Right forelimb (tissue), 1 donor: ENCODE data around the gene ITGBL1.

Source experiments
- DNase-seq: peaks from one replicate; pipeline ENCODE4 v3.0.0-alpha.2; 2018

The ITGBL1 gene

DNA sequence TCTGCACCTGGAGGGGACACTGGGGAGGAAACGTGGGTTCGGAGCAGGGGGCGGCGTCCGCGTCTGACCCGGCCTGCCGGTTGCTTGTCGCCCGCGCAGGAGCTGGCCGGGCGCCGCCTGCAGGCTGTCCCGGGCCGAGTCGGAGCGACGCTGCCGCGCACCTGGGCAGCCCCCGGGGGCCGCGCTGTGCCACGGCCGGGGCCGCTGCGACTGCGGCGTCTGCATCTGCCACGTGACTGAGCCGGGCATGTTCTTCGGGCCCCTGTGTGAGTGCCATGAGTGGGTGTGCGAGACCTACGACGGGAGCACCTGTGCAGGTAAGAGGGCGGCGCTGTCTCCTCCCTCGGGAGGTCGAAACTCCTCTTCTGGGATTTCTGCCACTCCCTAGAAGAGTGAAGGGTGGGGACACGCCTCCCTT lies 1.3 kb downstream of the ITGBL1 start:
- no peak for DNase-seq

DNA sequence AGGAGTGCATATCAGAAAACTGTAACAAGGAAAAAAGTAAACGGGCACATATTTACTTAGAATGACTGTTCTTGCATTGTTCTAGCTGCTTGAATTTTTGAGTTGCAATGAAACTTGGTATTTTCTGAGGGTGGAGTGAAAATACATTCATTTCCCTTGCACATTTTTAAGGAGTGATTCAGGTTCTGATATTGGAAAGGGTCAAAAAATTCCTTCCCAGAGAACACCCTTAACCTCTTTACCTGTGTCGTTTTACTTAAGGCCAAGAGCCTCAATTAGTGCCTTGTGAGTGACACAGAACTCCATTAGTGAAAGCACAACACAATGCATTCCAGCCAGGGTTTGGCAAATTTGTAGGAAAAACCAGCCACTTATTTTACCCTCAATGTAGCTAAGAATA lies 2.3 kb downstream of the ITGBL1 start:
- DNase-seq = no peak

DNA sequence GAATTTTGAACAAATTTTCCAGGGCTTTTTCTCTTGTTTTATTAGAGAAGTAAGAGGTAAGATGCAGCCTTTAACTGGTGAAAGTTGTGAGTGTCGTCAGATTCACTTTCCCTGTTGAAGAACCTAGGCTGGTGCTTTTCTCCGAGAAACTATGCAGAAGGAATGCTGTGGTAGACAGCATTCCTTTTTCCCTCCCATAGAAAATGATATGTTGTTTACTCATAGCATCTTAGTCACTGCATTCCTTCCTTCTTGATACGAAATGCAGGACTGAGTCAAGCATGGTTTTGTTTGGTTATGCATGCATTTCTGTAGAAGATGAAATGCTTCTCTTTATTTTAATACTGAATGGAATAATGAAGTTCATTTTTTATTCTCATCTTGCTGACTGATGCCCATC lies 3.4 kb downstream of the ITGBL1 start:
- no peak for DNase-seq

DNA sequence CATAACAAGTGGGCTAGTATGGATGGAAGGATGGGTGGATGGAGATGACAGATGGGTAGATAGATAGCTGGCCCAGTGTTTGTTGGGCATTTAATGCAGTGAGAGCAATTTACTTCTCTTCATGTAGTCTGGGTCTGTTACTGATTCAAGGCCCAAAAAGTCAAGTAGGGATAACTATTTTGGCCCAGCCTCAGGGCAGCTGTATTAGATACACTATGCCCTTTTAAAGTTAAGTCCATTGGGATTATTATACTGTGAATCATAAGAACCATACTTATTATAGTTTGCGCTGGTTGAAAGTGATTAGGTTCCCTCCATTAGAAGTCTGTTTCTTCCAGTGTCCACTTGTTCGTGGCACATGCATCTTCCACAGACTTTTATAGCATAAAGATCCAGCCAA lies 4.7 kb downstream of the ITGBL1 start:
- DNase-seq = no peak

DNA sequence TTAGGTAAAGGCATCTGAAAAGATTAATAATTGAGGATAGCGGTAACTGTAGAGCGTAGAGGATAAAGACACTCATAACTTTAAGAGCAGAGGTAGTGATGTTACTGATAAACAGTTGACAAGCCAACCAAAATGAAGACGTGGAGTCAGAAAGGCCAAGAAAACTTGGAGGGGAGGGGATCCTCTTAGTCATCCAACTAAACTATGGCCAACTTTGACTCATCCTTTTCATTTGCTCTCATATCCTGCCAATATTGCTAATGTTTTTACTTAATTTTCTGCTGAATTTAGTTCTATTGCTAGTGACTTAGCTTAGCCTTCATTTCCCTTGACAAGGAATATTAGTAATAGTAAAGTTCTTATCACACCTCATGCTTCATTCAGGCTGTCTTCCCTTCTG lies 13.4 kb downstream of the ITGBL1 start:
- no peak for DNase-seq

DNA sequence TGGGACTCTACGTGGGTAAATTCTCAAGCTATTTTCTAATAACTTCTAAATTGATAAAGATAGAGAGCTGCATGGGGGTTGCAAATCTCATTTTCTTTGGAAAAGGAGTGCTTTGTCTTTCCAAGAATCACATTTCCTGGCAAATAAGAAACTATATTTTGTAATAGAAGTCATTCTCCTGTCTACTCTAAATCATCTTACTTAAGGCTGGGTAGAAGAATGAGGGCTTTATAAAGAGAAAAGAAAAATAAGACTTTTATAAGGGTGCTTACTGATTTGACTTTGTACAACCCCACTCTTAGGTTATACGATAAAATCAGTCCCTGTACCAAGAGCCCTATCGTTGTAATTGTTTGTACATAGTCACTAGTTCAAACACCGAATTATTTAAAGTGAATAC lies 14.9 kb downstream of the ITGBL1 start:
- DNase-seq = no peak

DNA sequence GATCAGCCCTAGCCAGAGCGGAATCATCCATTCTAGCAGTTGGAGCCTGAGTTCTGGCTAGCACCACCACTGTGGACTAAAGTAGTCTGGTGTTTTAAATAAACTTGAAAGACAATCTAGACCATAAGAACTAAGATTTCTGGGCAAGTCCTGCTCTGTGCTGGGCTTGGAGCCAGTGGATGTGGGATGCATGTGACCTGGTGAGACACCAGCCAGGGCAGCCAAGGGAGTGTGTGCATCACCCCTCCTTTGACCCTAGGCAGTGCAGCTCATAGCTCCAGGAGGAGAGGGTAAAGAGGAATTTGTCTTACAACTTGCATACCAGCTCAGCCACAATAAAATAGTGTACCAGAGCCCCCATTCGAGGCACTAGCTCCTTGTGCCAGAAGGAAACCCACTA lies 21.0 kb downstream of the ITGBL1 start:
- no peak for DNase-seq

DNA sequence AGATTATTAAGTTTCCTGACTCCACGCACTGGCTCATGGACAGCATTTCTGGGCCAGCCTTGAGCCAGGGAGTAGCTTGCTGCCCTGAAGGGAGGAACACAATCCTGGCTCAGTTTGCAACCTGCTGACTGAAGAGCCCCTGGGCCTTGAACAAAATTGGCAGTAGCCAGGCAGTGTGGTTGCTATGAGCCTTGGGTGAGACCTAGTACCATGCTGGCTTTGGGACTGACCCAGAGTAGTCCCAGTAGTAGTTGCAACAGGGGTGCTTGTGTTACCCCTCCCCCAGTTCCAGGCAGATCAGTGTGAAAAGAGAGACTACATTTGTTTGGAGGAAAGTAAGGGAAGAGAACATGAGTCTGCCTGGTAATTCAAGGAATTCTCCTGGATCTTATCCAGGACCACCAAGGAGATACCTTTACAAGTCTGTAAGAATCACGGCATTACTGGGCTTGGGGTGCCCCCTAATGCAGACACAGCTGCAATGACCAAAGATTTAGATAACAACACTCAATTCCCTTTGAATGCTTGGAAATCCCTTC lies 22.0 kb downstream of the ITGBL1 start:
- DNase-seq = no peak

DNA sequence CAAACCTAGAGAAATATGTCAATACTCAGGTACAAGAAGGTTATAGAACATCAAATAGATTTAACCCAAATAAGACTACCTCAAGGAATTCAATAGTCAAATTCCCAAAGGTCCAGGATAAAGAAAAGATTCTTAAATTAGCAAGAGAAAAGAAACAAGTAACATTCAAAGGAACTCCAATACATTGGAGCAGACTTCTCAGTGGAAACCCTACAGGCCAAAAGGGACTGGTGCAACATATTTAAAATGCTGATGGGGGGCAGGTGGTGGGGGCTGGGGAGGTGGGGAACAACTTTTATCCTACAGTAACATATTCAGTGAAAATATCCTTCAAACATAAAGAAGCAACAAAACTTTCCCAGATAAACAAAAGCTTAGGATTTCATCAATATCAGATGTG lies 23.1 kb downstream of the ITGBL1 start:
- DNase-seq = no peak

DNA sequence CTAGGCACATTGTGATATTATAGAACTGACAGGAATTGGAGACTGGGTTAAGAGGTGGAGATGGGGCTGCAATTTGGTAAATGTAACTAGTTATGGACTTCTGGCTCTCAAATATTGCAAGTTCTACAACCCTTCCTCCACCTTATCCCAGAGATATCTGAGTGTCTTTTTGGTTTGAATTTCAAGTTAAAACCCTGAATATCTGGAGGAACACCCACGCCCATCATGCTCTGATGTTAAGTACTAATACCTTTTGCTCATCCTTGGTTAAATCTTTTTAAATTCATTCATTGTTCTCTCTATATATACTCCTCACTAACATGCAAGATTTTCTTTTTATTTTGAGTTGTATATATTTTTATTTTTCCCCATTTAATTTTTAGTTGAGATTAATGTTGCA lies 28.9 kb downstream of the ITGBL1 start:
- no peak for DNase-seq

DNA sequence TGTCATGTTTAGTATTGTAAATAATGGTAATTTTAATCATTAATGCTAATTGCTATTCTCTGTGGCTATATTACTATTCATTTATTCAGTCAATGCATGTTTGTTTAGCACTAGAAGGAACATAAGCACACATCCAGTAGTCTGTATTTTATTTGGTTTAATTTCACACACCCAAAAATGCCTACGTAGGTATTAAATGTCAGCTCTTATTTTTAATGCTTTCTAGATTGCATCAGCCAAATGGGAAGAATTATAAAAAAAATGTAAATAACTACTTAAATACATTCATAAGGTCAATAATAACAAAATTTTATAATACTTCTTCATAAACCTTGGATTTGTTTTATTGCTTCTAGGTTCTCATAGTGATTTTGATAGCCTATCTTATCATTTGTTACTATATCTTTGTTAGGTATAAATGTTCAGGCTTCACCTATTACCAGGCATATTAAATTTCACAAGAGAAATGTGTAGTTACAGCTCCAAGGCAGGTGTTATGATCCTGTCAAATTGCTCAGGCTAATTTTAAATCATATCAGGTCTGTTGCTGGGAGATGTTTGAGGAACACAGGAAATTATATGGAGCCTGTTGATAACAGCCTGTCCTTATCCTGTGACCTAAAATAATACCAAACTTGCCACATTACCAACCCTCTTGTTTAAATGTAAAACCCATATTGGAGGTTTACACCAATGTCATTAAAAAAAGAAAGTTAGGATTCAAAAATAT lies 34.4 kb downstream of the ITGBL1 start:
- no peak for DNase-seq

DNA sequence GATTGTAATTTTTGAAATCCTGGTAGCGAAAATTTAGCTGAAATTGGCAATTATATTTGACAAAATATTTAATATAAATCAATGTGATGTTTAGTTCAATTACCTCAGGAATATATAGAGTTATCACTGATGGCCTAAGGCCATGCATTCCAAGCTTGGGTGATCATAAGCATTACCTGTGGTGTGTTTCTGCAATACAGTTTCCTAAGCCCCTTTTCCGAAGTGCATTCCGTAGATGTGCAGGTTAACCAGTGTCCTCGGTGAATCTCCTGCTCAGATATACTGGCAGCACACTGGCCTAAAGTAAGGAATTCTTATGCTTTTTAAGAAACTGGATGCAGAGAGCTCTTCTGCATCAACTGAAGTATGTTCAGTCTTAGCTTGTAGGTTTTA lies 35.0 kb downstream of the ITGBL1 start:
- DNase-seq = no peak

DNA sequence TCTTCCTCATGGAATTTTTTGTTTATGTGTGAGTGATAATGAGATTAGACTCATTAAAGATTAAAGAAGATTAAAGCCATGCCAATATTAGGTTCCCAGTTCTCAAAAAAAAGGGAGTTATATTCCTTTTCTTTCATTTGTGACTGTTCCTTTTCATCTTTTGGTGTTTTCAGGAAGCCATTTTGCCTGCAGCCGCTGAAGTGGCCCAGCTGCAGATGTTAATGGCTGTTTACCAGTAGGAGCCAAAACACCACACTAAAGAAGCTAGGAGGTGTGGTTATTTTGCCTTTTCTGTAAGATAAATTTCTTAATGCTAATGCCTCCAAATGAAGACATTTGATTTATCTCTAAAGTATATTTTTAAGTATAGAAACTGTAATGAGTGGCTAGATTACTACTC lies 36.3 kb downstream of the ITGBL1 start:
- DNase-seq = no peak

DNA sequence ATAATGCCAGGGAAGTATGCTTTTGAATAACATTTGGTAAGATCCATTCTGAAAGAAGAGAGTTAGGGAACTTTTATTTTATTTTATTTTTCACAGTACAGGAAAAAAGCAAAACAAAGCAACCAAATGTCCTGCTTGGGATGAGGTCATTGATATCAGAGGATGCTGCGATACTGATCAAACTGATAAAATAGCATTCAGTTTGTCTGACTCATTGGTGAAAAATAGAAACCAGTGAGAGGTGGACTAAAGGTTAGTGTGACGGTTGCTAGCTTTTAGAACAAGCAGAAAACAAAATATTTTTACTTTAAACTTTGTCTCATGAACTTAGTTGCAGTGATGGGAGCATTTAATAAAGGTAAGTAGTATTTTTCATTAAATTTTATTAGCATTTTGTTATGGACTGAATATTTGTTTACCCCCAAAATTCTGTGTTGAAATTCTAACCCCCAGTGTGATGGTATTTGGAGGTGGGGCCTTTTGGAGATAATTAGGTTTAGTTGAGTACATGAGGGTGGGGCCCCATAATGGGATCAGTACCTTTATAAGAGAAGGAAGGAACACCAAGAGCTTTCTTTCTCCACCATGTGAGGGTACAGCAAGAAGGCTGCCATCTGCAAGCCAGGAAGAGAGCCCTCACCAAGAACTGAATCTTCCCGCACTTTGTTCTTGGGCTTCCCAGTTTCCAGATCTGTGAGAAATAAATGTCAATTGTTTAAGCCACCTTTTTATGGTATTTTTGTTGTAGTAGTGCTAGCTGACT lies 37.3 kb downstream of the ITGBL1 start:
- no peak for DNase-seq

DNA sequence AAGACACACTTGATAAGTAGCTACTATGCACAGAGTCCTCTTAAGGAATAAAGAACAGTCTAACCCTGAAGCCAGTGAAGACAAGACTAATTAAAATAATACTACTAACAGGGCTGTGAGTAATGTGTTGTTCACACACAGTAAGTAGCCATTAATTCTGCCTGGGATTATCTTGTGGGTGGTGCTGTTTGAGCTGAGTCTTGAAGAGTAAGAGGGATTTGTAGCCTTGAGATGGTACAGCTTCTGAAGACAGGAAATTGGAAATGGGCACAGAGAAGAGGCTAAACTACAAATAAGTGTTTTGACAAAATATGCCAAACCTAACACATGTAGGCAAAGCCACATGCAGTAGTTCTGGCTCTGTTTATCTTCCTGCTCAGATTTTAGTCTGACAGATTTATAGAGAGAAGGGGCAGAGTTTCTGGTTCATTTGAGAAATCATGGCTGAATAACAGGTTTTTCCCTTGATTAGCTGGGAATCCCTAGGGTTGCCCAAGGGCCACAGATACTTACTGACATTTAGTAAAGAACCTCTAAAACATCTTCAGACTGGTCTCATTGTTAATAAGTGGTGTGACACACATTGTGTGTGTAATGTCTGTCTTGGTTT lies 38.0 kb downstream of the ITGBL1 start:
- no peak for DNase-seq

DNA sequence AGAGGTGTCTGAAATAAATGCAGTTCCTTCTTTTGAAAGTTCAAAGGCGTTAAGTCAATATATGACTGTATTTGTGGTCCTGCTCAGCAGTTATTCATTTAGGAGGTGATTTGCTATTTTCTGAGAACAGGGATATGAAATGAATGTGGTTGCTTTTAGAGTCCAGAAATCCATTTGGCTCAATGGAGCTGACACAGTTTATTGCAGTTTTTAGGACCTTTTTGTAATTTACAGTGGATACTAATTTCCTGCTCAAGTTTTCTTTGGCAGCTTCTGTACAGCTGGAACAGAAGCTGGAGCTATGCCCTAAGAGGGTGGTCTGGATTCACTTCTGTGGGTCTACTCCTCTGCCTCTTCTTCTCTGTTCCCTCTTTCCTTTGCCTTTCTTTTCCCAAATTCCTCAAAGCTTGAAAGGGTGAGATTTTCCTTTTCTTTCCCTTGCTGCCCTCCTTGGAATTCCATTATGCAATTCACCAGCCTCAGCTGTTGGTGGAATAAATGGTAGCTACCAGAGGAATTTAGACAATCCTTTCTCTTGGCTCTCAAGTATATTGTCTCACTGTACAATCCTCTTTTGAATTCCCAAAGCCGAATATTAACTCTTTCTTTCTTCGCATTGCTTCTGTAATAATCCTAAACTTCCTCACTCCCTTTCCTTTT lies 39.9 kb downstream of the ITGBL1 start:
- no peak for DNase-seq

DNA sequence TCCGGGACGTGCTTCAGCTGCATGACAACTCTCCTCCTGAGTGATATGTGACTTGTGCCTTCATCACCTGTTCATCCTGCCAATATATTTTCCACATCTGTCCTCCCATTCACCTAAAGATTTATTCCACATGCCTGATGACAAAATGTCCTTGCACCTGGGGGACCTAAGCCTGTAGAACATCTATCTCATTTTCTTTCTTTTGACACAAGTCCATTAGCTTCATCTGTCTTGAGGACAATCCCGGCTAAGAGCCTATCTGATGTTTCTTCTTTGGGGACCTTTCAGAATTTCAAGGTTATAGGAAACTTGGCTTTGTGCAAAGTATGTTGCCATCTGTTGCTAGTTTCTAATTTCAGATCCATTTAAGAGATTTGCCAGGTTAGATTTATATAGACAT lies 41.1 kb downstream of the ITGBL1 start:
- no peak for DNase-seq

DNA sequence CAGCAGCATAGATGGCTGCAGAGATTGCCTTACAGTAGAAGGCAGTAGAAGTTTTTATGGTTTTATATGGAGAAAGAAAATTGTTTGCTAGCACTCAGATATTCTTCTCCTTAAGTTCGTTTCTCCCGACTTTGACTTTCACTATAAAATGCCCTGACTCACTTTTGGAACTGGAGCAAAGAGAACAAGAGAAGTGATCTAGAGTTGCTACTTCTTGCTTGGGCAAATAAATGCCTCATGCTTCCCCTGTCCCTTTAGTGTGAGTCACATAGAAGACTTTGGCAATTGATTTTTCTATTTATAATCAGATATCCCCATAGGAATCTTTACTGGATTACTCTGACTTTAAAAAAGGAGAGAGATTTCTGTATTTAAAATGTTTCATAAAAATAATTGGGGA lies 46.9 kb downstream of the ITGBL1 start:
- no peak for DNase-seq

DNA sequence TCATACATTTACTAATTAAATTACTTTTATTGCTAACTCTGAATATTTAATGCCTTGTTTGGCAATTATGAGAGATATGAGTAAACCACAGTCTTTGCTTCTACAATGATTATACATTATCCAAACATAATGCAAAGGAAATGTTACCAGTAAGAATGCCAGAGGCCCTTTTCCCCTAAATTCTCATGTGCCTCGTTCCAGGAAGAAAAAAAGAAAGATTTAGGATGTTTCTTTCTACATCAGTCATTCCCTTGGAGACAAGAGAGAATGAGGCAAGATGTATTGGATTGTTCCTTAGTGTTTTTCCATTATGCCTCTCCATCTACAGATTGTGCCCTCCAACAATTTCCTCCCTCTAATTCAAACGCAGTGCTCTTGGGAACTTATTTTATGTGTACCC lies 50.1 kb downstream of the ITGBL1 start:
- no peak for DNase-seq

DNA sequence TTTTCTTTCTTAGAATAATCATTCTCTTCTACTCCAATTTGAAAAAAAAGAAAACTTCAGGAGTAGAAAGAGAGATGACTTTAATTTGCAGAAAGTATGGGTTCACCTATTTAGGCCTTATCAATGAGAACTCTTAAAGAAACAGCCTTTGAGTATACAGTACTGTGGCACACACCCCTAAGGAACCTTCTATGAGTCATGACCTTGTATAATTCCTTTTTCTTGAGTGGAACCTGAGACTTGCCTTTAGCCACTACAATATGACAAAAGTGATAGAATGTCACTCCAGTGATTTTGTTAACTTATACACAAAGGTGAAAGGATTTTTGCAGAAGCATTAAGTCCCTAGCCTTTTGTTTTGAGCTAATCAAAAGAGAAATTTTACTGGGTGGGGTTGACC lies 58.7 kb downstream of the ITGBL1 start:
- no peak for DNase-seq

DNA sequence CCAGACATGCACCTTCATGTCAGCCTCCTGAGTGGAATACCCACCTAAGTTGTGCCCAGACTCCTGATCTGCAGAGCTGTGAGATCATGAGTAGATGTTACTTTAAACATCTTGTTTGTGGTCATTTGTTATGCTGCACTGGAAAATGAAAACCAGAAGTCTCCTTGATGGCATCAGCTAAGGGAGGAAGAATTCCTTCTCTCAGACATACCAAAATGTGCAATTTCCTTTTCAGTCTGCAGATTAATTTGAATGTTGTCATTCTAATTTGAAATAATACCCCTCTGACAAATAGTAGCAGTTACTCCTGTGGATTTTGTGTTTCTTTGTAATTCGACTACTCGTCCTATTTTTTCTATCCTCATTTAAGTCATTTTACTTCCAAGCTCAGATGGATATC lies 59.3 kb downstream of the ITGBL1 start:
- DNase-seq = no peak

DNA sequence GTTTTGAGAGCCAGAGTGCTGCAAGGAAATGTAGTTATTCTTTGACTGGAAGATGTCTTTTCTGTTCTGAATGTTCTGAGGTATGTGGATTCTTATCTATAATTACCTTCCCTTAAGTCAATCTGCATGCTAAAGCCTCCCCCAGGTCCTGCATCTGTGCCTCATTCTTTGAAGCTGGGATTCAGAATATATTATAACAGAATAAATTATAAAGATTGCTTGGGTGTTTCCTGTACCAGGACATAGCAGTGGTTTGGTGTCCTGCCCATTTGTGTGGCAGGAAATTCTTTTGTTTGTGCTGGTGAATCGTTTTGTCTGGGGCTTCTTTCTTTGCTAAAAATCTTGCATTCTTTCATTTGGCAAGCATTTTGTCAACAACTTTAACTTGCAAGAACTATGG lies 60.2 kb downstream of the ITGBL1 start:
- no peak for DNase-seq

DNA sequence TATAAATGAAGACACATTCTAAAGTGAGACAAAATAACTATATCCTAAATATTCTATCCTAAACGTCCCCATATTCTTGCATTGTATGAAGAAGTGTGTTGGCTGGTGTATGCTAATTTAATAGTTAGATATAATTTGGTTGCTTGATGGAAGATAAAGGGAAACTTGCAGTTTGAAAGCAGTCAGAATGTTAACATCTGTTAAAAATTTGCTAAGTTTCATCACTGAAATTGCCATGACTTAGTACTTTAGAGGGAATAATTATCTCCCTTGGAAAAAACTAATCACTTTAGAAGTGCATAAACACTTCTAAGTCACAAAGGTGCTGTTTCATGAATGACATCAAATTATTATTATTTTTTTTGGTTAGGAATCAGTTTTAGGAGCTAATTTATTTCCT lies 61.6 kb downstream of the ITGBL1 start:
- no peak for DNase-seq
